AG20443 (cell line): Measurements from ENCODE around the gene EYS.
A peak's percentile ranks its signal among the peaks of the same experiment; 100 is the strongest.
"Not testable (repeated sequence)": the region's sequence is repeated elsewhere in the genome, so short reads cannot be mapped to it uniquely, and the experiment has no call there.

ENCODE experiments used
- DNase-seq: peaks from one replicate; pipeline ENCODE4 v3.0.0; 2012; ENCODE audit warnings: low spot score, mixed read lengths

Gene EYS

DNA sequence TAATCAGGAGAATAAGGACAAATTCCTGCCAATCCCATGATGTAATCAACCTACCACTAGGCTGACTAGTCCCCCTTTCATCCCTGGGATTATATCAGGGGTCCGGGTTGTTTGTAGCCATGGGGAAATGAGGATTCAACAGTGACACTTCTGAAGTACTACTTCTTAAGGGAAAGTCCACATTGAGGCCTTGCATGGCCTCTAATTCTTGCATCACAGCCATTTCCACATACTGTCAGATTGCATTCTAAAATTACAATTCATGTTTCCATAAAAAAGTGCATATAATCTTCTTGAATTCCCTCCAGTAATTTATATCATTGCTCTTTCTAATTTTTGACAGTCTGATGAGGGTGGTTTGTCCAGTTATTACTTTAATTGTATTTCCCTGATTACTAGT, 1887.2 kb downstream of the EYS start:
- DNase-seq, result no peak

DNA sequence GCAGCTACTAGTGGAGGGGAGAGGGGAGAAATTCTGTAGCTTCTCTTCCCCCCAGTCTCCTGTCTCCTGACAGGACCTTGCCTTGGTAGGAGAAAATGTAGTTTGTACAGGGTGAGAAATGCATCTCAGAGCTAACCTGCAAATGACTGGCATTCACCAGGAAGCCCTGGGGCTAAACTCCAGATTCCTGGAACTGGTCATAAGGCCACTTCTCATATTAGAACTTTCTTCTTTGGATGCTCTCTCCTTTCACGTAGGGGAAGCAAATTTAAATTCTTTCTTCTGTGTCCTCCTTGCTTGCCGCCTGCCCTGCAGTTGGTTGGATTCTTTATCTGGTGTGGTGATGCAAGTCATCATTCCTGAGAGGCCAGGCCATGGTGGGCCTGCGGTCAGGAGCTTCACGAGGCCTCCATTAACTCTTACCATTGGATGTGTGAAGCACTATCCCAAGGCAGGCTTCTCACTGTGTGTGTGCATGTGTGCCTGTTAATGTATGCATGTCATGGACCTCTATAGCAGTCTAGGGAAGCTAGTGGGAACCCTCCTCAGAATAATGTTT, 1889.5 kb downstream of the EYS start:
- DNase-seq, result no peak

DNA sequence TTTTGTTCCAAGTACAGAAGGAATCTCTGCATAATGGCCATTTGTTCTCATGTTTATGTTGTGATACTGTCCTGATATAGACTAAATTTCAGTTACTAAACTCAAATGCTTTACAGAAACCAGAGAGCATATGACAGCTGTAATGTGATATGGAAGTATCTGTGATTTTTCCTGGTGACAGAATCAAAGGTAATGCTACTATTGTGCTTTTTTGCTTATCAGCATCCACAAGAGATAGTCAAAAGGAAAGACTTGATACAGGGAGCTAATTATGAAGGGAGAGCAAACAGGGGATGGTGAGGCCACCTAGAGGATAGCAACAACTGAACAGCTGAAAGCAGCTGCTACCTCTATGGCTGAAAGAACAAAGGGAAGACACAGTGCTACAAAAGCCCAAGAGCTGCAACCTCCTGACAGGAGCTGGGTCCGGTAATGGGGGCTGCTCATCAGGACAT, 1890.0 kb downstream of the EYS start:
- DNase-seq, result peak; percentile 30

DNA sequence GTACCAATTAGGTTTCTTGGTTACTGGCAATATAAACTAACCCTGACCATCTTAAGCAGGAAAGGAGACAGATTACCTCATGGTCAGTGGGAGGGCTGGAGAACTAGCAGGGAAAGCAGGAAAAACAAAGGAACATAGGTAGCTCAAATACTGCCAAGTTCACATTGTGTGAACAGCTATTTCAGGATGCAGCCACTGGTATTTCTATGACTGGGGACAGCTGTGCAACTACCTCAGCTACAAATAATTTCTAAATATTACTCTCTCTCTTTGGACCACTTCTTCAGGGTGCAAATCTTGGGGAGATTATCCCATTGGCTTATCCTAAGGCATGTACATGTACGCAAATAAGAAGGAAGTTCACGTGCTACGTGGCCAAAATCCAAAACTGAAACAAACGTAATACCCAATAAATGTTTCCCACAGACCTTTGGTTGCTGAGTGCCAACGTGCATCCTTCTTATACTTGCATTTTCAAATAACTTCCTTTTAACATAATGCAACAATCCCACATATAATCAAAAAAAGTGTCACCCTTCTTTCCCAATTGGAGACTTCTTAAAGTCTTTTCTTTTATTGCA, 1890.5 kb downstream of the EYS start:
- DNase-seq, result no peak

DNA sequence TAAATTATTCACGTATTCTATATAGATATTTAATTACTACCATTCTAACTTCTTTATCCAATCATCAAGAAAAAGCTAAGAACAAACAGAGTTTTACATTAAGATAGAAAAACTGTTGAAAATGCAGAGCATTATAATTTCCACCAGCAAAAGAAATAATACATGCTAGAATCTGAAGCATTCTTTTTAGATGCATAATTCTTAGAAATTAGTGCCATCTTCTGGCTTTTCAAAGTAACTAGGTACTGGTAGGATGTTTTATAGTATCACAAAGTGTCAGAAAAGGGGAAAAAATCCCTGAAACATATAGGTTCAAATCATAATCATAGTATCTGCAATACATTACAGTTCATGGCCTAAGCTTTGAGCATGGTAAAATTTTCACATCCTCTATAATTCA, 1892.6 kb downstream of the EYS start:
- no peak for DNase-seq

DNA sequence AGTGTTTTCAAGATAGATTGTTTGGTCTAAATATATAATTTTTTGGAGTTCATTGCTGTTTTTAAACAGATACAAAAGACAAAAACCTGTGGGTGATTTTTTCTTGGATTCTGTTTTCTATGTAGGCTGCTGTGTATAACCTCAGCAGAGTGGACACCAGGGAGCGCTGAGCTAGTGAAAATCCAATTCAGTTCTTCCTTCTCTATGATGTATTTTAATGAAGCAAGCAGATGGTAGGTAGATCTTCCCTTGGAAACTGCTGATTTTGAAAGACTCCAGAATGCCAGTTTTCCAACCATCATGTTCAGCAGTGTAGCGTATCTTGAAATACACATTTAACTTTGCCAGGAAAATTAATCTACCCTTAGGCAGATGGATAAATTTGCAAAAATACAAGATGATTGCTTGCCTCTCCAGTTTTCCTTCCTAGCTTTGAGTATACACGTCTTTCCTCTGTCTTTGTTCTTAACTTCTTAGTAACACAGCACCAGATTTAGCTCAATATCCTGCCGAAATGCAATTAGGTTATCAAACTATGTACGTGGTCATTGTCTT, 1893.4 kb downstream of the EYS start:
- no peak for DNase-seq

DNA sequence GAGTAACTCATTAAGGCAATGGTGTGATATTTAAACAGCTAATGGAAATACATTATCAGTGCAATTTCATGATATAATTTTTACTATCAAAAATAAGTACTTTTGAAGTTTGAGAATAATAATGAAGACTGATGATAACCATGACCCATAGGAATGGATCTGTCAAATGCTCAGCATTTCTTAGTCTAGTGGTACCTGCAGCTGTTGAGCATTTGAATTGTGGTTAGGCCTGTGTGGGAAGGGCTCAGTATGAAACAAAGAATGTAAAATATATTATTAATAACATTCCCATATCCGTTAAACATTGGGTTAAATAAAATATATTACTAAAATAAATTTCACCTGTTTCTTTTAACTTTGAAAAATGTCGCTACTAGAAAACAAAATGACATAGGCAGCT, 1898.5 kb downstream of the EYS start:
- no peak for DNase-seq

DNA sequence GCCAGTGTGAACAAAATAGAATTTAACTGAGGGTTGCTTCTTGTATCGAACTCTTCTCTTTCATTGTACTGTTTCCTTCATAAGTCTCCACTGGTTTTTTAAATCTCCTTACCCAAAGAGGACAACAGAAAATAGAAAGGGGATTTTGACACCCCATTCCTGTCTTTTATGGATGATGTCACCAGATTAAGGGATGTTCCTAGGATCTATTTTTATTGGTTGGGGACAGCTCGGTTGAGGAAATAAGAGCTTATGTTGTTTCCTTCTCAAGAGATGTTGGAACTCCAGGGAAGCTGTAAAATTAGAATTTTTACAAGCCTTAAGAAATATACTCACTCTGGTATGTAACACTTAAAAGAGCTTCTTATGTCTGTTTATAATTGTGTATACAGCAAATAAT, 1900.0 kb downstream of the EYS start:
- DNase-seq, result no peak

DNA sequence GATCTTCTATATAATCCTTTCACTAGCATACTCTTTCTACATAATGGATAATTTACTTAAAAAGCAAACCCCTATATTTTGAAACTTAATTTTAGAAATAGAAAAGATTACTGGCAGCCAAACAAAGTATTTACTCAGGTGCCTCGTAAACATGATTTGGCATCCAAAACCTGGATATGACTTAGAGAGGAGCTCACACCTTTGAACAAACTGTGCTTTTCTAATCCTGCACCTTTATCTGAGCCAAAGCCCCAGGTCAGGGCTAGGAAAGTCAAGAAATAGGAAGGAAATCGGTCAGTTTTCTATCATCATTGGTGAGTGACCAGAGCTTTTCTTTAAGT, 1900.5 kb downstream of the EYS start:
- DNase-seq, result no peak

DNA sequence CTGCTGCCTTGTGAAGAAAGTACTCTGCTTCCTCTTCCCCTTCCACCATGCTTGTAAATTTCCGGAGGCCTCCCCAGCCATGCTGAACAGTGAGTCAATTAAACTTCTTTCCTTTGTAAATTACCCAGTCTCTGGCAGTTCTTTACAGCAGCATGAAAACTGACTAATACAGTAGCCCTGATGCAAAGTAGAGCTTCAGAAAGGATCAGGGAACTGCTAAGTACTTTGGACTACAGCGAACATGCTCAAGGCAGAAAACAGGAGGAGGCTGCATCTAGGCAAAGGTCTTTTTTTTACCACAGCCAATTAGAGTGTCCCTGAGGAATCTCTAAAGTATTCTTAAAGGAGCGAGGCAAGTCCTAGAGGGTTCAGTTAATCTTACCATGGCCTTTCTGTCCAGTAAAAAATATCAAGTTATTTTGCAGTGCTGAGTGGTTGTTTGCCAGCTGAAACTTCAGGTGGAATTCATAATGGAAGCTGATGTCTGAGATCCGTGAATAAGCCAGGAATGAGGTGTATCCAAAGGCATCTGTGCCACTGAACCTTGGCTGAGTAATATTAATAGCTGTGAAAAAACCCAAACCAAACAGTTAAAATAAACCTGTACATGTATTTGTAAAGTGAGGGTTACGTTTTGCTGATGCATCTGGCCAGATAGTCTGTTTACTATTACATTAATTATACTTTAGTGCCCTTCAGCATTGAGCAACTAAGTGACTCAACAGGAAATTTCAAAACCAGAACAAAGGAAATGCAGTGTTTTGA, 1901.0 kb downstream of the EYS start:
- peak; percentile 56 for DNase-seq

DNA sequence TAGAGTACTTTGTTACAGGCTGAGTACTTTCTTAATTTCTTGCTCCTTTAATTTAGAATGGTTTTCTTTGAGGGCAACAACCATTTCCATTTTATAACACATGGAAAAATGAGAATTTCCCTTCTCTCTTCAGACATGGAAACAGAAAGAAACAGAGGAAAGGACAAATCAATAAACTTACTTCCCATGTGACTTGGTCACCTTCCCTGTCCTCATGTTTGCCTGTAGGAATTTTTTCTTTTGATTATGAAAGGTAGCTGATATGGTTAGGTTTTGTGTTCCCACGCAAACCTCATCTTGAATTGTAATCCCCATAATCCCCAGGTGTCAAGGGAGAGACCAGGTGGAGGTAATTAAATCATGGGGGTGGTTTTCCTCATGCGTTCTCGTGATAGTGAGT, 1901.7 kb downstream of the EYS start:
- DNase-seq, result no peak

DNA sequence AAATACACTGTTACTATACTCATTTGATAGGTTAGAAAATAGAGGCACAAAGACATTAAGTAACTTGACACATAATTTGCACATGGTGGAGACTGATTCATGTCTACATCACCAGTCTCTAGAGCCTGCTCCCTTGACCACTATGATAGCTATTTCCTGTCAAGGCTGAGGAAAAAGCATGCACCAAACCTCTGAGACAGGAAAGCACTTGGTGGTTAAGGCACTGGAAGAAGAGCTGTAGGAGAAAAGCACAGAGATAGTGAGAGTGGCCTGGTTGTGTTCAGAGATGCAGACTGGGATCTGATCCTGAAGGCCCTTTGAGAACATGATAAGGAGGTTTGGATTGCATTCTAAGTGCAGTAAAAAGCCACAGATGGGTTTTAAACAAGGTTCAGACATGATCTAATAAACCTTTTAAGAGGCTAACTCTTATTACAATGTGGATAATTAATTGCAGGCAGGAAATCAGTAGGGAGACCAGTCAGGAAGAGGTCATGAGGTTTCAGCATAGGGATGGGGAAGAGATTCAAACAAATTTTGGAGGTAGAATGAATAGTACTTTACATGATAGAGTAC, 1902.6 kb downstream of the EYS start:
- peak; percentile 63 for DNase-seq

DNA sequence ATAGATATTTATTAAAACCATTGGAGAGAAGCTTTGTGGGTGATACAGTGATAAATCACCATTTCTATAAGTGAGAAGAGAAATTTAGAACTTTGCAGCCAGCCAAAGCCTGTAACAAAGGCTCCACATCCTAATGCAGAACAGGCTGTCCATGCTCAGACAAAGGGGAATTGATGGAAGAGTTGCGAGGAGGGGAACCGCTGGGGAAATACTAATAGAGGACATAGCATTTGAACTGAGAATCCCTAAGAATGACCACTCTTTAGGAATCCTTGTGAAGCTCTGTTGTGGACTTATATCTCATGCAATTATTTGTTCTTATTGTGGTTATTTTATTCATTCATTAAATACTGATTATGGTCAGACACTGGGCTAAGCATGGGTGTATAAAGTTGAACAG, 1903.7 kb downstream of the EYS start:
- DNase-seq, result no peak

DNA sequence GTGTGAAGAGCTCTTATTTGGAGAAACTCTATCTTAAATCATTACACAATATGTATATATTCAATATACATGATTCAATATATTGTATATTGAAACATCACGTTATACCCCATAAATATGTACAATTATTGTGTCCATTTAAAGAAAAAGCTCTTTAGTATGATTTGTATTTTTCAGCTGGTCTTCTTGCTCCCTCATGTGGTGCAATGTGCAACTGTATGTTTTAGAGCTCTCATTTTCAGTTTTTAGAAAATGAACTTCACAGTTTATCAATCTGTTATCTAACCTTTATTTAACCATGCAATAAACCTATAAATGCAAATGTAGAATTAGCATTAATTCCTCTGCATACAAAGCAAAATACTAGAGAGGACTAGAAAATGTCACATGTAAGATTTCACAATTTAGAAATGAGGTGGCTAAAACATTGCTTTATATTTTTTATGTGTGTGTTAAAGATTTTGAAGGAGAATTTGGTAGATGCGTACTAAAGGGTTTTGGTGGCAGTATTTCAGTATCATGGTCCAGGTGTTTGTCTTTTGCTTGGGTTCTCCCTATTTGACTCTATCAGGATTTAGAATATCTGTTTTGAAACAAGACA, 1904.3 kb downstream of the EYS start:
- no peak for DNase-seq

DNA sequence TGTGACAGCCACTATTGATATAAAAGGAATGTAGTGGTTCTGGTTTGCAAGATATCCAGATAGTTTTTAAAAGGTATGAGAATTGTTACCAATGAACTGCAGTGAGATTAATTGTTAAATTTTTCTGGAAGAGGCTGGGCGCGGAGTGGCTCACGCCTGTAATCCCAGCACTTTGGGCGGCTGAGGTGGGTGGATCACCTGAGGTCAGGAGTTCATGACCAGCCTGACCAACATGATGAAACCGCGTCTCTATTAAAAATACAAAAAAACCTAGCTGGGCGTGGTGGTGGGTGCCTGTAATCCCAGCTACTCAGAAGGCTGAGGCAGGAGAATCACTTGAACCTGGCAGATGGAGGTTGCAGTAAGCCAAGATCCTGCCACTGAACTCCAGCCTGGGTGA, 1906.6 kb downstream of the EYS start:
- not testable (repeated sequence) for DNase-seq

DNA sequence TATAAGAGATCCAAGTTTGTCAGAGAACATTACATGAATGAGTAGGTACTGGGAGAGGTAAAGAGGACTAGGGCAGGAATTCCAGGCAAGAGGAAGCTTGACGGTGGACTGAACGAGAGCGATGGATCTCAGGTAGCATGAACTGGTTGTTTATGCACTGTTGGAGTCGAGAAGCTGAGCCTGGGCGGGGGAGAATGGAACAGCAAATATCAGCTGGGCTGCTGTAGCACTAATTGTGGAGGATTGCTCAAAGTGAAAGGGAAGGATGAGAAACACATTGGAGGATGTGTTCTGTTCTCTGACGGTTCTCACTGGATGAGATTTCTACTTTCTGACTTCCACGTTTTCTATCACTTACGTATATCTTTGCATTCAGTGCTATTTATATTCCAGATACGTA, 1907.2 kb downstream of the EYS start:
- DNase-seq, result no peak

DNA sequence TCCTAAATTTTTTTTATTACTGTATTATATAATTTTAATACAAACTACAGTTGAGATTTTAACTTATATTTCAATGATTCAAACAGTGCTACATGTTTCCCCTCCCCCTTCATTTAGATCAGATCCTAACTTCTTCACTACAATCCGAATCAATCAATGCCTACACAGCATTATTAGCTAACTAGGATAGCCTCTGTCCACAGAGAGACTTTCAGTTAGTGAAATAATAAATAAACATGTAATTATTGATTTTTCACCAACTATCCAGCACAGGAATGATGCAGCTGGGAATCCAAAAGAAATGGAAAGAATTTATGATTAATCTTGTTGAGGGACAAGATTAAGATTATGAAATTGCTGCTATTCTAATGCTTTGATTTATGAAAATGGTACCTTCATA, 1907.7 kb downstream of the EYS start:
- no peak for DNase-seq

DNA sequence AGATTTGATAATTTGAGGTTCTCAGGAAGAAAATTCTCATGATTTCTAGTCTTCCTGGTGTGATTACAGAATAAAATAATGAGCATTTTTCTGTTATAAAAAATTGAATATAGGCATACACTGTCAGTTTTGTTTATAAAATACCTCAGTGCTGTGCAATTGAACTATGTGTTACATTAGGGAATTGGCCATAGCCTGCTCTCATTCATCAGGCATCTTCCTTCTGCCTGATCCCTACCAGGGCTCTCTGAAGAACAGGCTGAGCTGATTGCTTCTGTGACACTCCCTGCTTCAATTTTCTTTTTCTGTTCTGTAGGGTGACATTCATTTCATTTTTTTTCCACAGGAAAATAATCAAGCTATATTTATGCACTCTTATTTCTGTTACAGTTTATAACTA, 1908.6 kb downstream of the EYS start:
- DNase-seq, result no peak

DNA sequence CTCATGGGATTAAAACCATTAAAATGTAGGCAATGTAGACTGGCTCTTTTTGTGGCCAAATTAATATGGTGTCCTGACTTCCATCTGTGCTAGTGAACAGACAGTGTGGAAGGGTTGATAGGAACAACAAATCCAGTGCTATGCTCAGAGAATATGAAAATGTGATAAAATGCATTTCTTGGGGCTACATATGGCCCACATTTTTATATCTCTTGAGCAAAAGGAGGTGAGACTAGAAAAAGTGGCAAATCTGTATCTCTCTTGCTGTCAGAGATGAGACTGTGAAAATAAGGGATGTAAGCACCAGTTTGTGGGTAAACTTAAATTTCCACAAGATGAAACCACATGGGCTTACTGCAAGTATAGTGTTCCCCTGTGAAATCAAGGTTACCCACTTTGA, 1909.3 kb downstream of the EYS start:
- no peak for DNase-seq

DNA sequence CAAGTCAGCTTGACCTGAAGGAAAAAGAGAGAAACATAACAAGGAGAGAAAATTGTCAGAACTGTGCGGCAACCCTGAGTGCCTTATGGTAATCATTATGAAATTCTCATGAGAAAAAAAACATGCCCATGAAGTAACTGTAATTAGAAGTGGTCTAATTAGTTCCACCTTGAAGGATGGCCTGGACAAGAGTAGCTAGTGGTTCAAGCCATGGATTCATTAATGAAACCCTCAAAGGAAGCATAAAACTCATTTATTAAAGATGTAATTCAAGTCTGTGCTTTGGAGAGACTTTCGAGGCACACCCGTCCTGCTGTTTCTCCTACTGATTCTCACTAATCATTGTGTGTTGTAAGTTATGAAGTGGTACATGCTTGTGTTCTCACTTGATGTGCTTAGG, 1911.2 kb downstream of the EYS start:
- no peak for DNase-seq

DNA sequence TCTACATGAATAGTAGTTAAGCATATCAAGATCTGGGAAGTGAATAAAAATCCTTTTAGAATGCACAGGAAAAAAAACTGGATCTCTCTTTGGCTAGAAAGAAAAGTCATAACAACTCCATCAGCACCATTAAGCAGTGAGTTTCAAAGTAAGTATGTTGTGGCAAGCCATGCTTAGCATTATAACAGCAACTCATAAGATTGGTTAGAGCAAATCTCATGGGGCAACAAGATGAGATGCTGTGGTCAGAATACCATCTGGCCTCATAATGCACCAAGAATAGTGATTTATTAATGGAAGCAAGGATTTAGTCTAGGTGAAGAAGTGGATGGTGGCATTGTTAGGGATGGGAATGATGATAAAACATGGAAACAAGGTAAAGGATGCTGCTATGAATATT, 1912.0 kb downstream of the EYS start:
- peak; percentile 11 for DNase-seq

DNA sequence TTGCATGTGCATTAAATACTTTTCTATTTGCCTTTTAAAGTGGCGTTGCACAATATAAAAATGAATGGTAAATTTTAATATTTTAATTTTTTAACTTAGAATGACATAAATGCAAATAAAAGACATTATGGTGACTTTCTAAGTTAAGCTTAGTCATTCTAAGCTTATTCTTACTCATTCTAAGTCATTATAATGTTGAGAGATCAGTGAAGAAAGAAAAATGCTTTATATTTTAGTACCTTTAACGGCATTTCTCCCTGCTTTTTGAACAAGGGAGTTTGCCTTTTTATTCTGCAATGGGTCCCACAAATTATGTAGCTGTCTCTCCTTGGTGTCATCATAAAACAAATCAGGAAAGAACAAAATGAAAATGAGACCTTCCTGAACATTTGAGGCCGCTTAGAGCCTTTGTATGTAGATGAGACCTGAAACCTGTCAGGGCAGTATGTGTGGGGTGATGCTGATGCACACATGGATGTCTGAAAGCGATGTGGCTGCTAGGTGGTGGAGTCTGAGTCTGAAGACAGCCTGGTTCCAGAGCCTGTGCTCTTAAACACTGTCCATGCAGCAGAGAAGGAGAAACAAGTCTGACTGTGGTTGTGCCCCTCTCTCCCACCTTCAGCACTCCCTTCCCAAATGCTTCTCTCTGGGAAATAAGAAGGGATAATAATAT, 1913.4 kb downstream of the EYS start:
- DNase-seq, result no peak
